Gastroesophageal sphincter (tissue), 3 donors: Measurements from ENCODE around the gene CDK16.

Experiments used
- EP300 ChIP-seq: sonication (generic); formaldehyde crosslinking; IDR thresholded peaks from one replicate; pipeline ENCODE4 v1.6.1; 2017; ENCODE audit warnings: antibody characterized with exemption, mild to moderate bottlenecking
- POLR2A ChIP-seq, 2 donors: fragments of 450-650 bp; IDR thresholded peaks; one replicate each; pipeline ENCODE4 v1.6.1; 2017; ENCODE audit warnings: antibody characterized with exemption in 2 of 2, mild to moderate bottlenecking in 2 of 2, moderate library complexity in 1 of 2
- POLR2AphosphoS5 ChIP-seq: sonication (generic); formaldehyde crosslinking; IDR thresholded peaks from one replicate; pipeline ENCODE4 v1.6.1; 2017; ENCODE audit warnings: antibody characterized with exemption
- TF ChIP-seq, protein P1 (sequence below), 4 experiments: fragments of 200-600 bp in 2 of 4; fragments of 450-650 bp in 2 of 4; sonication (generic) in 1 of 4; IDR thresholded peaks; one replicate each; pipeline ENCODE4 v1.5.1; 2017 to 2019; ENCODE audit warnings: antibody characterized with exemption in 4 of 4, mild to moderate bottlenecking in 2 of 4, moderate library complexity in 2 of 4

DNA sequence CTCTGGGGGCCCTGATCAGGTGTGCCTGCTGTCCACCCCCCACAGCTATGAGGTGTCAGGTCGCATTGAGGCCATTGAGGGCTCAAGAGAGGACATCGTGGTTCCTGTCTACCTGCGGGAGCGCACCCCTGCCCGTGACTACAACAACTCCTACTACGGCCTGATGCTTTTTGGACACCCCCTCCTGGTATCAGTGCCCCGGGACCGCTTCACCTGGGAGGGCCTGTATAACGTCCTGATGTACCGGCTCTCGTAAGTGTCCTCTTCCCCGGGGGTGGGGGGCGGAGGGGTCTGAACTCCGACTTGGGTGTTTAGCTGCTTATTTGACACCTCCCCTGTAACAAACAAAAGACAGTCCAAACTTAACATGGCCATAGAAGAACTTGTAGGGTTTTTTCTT, 24.9 kb downstream of the CDK16 start:
- TF ChIP-seq, protein P1, sequence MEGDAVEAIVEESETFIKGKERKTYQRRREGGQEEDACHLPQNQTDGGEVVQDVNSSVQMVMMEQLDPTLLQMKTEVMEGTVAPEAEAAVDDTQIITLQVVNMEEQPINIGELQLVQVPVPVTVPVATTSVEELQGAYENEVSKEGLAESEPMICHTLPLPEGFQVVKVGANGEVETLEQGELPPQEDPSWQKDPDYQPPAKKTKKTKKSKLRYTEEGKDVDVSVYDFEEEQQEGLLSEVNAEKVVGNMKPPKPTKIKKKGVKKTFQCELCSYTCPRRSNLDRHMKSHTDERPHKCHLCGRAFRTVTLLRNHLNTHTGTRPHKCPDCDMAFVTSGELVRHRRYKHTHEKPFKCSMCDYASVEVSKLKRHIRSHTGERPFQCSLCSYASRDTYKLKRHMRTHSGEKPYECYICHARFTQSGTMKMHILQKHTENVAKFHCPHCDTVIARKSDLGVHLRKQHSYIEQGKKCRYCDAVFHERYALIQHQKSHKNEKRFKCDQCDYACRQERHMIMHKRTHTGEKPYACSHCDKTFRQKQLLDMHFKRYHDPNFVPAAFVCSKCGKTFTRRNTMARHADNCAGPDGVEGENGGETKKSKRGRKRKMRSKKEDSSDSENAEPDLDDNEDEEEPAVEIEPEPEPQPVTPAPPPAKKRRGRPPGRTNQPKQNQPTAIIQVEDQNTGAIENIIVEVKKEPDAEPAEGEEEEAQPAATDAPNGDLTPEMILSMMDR (IDR thresholded peaks at IDR 0.05): no peak
- TF ChIP-seq EP300 (no peak), POLR2A (IDR thresholded peaks at IDR 0.05) (no peak), POLR2AphosphoS5 (no peak)
